Stomach (tissue), 19 donors: ENCODE measurements around the gene BIRC7. TPM values are rescaled to one million over a fixed set of nuclear protein-coding genes. Genes with fewer than 3 reads are reported as not detected.

Experiments used
- DNase-seq, 2 donors: peaks; one replicate each; pipeline versions ENCODE4 v3.0.0 to v3.0.0-alpha.2; 2013 to 2019
- H3K27ac ChIP-seq, 5 donors: fragments of 200-600 bp in 4 of 5; sonication (generic) in 4 of 5; one replicate each; pipeline ENCODE4 v1.5.1; 2013 to 2019; ENCODE audit warnings: mild to moderate bottlenecking in 1 of 5, moderate library complexity in 1 of 5
- H3K27me3 ChIP-seq, 3 donors: fragments of 200-600 bp; sonication (generic); one replicate each; pipeline ENCODE4 v1.5.1; 2017 to 2019; ENCODE audit warnings: mixed run types in 1 of 3
- H3K36me3 ChIP-seq, 4 donors: fragments of 200-600 bp; sonication (generic); 1 replicate in 3 of 4; 2 replicates in 1 of 4; pipeline ENCODE4 v1.5.1; 2016 to 2019
- H3K4me1 ChIP-seq, 4 donors: fragments of 200-600 bp; sonication (generic); one replicate each; pipeline ENCODE4 v1.5.1; 2016 to 2019
- H3K4me3 ChIP-seq, 4 donors: fragments of 200-600 bp; sonication (generic) in 3 of 4; one replicate each; pipeline ENCODE4 v1.5.1; 2016 to 2019; ENCODE audit warnings: mild to moderate bottlenecking in 1 of 4
- H3K9me3 ChIP-seq, 4 donors: fragments of 200-600 bp; sonication (generic); one replicate each; pipeline ENCODE4 v1.5.1; 2016 to 2019
- EP300 ChIP-seq: sonication (generic); formaldehyde crosslinking; IDR thresholded peaks from one replicate; pipeline ENCODE4 v1.6.1; 2017; ENCODE audit warnings: antibody characterized with exemption
- POLR2A ChIP-seq, 4 donors: fragments of 450-650 bp; IDR thresholded peaks; one replicate each; pipeline ENCODE4 v1.6.1; 2016; ENCODE audit warnings: antibody characterized with exemption in 4 of 4, control low read depth in 2 of 4, mild to moderate bottlenecking in 1 of 4, moderate library complexity in 1 of 4
- POLR2AphosphoS5 ChIP-seq, 3 donors: sonication (generic); formaldehyde crosslinking; IDR thresholded peaks; one replicate each; pipeline ENCODE4 v1.6.1; 2016; ENCODE audit warnings: antibody characterized with exemption in 3 of 3
- WGBS, 5 donors: extraction: QIAGEN DNeasy Blood & Tissue Kit in 3 of 5; methylation state at CpG; one replicate each; pipeline versions ENCODE4 v1.1.5 to v1.1.7; 2013 to 2018; 5-methylcytosine and 5-hydroxymethylcytosine counted together
- intact Hi-C: fragments of 100-400 bp; cut with DNase I; formaldehyde crosslinking; loops from one replicate; pipeline ENCODE4 v1.15.1; 2023; ENCODE audit warnings: low total_unique reads
- long read RNA-seq, 10 donors: transcript quantifications; one replicate each; lab custom pipeline, GENCODE V29; 2026
- polyA plus RNA-seq, 3 donors: library from polyadenylated mRNA; stranded (reverse); fragments of 200-250 nt; gene quantifications; one replicate each; pipeline ENCODE4 v1.2.3, GENCODE V29; 2013
- total RNA-seq, 5 donors: library from RNA; depleted of rRNA; stranded (reverse); fragments of >200 nt; gene quantifications; one replicate each; pipeline versions ENCODE4 v1.1.0 to v1.2.3, GENCODE V29; 2014 to 2016
- TF ChIP-seq, protein P1 (sequence below), 7 experiments: fragments of 450-650 bp in 4 of 7; fragments of 200-600 bp in 3 of 7; sonication (generic) in 3 of 7; IDR thresholded peaks; one replicate each; pipeline ENCODE4 v1.5.1; 2016 to 2019; ENCODE audit warnings: antibody characterized with exemption in 7 of 7, control low read depth in 2 of 7, mild to moderate bottlenecking in 1 of 7
- donor health status: healthy with polysubstance abuse.
- donor health status: Bipolar disorder and iron deficiency.
- donor health status: healthy.

The BIRC7 gene, protein sequence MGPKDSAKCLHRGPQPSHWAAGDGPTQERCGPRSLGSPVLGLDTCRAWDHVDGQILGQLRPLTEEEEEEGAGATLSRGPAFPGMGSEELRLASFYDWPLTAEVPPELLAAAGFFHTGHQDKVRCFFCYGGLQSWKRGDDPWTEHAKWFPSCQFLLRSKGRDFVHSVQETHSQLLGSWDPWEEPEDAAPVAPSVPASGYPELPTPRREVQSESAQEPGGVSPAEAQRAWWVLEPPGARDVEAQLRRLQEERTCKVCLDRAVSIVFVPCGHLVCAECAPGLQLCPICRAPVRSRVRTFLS
- not detected for total RNA-seq
- polyA plus RNA-seq: not detected
- long read RNA-seq, donor 1: 0 reads
- long read RNA-seq, donor 2: 0 reads
- long read RNA-seq, donor 3: 0 reads
- long read RNA-seq, donor 4: 0 reads
- long read RNA-seq, donor 5, partial matches to known transcripts: 0 of 1 reads
- long read RNA-seq, donor 5, other reads (novel, unspliced or antisense): 0 of 1 reads
- long read RNA-seq, donor 6: 0 reads
- long read RNA-seq, donor 7: 0 reads
- long read RNA-seq, donor 8: 0 reads
- long read RNA-seq, donor 9: 0 reads
- long read RNA-seq, donor 10: 0 reads

DNA sequence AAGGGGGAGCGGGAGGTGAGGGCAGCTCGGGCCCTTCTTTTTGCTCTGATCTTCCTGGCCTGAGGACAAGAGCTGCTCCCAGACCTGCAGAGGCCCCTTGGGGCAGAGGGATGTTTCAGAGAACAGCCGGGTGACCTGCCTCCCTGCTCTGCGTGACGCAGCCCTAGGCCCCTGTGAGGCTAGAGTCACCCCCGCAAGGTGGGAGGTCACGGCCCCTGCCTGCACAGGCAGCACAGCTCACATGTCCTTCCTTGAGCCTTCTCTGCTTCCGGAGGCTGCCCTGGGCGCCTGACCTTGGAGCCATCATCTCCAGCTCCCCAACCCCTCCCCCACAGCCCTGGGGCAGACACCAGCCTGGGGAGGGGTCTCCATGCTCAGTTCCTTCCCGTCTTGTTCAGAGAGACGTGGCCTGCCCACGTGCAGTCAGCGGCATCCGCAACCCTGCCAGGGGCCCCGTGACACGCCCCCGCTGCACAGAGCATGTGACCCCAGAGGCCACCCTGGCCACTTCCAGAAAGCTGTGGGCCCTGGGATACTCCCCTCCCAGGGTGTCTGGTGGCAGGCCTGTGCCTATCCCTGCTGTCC lies at the start of gene BIRC7:
Gene BIRC7, plus strand, starts transcription at position 507 of the 585 bp plus-strand sequence. CDS start 192 bp downstream, outside the sequence.
- Histone ChIP-seq H3K4me3 (no peak within 1 kb of the TSS), H3K27me3 (peaks cover 0 to 98% (median 24%) of the 10 kb centered on the region in 3 donors), H3K27ac (no peak within 1 kb of the TSS), H3K9me3 (no peaks in the 10 kb centered on the region), H3K36me3 (no peaks in the 10 kb centered on the region), H3K4me1 (peaks cover 0 to 16% (median 0%) of the 10 kb centered on the region in 4 donors)
- intact Hi-C loops: no loop called here
- TF ChIP-seq, protein P1, sequence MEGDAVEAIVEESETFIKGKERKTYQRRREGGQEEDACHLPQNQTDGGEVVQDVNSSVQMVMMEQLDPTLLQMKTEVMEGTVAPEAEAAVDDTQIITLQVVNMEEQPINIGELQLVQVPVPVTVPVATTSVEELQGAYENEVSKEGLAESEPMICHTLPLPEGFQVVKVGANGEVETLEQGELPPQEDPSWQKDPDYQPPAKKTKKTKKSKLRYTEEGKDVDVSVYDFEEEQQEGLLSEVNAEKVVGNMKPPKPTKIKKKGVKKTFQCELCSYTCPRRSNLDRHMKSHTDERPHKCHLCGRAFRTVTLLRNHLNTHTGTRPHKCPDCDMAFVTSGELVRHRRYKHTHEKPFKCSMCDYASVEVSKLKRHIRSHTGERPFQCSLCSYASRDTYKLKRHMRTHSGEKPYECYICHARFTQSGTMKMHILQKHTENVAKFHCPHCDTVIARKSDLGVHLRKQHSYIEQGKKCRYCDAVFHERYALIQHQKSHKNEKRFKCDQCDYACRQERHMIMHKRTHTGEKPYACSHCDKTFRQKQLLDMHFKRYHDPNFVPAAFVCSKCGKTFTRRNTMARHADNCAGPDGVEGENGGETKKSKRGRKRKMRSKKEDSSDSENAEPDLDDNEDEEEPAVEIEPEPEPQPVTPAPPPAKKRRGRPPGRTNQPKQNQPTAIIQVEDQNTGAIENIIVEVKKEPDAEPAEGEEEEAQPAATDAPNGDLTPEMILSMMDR (IDR thresholded peaks at IDR 0.05): no peak
- TF ChIP-seq EP300: no peak
- no peak for TF ChIP-seq POLR2A (IDR thresholded peaks at IDR 0.05)
- no peak for TF ChIP-seq POLR2AphosphoS5 (IDR thresholded peaks at IDR 0.05)
- WGBS, 5 donors: 32 to 53% (median 37%) methylated on average over 7 to 16 of the region's 17 CpGs
- DNase-seq: no peak

DNA sequence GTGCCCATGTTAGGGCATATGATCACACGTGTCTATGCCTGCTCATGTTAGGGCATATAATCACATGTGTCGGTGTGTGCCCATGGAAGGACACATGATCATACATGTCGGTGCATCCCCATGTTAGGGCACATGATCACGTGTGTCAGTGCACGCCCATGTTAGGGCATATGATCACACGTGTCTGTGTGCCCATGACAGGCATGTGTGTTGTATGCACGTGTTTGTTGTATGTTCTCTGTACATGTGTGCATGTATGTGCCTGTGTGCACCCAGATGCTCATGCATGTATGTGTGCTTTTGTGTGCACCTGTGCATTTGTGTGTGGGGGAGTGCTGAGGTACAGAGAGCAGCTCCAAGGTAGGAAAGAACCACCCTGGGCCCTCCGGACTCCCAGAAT lies 49.6 kb upstream of the BIRC7 start:
- Histone ChIP-seq H3K4me1 (no peaks in the 10 kb centered on the region), H3K36me3 (no peaks in the 10 kb centered on the region), H3K27me3 (peaks cover 0 to 36% (median 23%) of the 10 kb centered on the region in 3 donors), H3K9me3 (no peaks in the 10 kb centered on the region), H3K4me3 (no peak overlapping the region), H3K27ac (no peak overlapping the region)
- no peak for DNase-seq
- whole genome bisulfite sequencing, 5 donors: 87 to 96% (median 89%) methylated on average over 3 to 8 of the region's 8 CpGs
- TF ChIP-seq POLR2A (IDR thresholded peaks at IDR 0.05) (no peak), EP300 (no peak), POLR2AphosphoS5 (IDR thresholded peaks at IDR 0.05) (no peak)
- TF ChIP-seq, protein P1 (IDR thresholded peaks at IDR 0.05): no peak
- intact Hi-C loops: no loop called here

DNA sequence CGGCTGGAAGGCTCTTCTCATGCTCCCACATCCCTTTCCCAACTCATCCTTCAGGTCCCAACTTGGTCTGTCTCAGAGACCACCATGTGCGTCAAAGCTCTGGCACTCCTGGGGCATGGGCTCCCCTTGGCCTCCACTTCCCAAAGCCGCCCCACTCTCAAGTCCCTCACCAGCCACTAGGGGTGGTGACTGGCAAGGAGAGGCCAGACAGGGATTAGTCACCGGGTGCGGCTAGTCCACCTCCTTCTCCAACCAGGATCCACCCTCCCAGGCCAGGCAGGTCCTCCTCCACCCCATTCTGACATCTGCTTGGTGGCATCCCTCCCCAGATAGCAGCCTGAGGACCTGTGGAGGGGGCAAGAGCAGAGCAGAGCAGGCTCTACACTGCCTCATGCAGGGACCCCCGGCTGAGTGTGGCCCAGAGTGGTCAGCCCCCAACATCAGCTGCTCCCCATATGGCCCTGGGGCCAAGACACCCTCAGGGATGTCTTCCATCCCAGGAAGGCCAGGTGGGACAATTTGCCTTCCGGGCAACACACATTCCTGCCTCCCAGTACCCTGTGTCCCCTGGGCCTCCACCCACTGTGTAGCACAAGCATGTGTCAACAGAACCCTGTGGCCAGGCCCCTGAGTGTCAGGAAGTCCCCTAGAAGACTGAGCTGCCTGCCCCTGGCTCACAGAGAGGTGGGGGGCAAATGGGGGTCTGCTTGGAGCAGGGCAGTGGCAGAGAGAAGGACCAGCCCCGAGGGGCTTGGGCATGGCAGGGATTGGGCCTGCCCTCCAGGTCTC lies 49.0 kb upstream of the BIRC7 start:
- intact Hi-C loops: no loop called here

More for the DNA sequence above, 49.0 kb upstream of the BIRC7 start:
- H3K27ac ChIP-seq: no peak overlapping the region
- DNase-seq: peak in 1 of 2 donors; percentile 40
- peaks cover 0 to 30% (median 17%) of the 10 kb centered on the region in 3 donors for H3K27me3 ChIP-seq
- WGBS, 5 donors: 68 to 88% (median 73%) methylated on average over 3 to 8 of the region's 8 CpGs
- H3K9me3 ChIP-seq: no peaks in the 10 kb centered on the region
- H3K36me3 ChIP-seq: no peaks in the 10 kb centered on the region
- no peak overlapping the region for H3K4me3 ChIP-seq
- H3K4me1 ChIP-seq: no peaks in the 10 kb centered on the region
- no peak for TF ChIP-seq EP300
- TF ChIP-seq, protein P1 (IDR thresholded peaks at IDR 0.05): no peak
- no peak for TF ChIP-seq POLR2A (IDR thresholded peaks at IDR 0.05)
- no peak for TF ChIP-seq POLR2AphosphoS5 (IDR thresholded peaks at IDR 0.05)
